Inflammatory macrophage treated with lipopolysaccharide for 1 hour (primary cell): ENCODE results near the gene BIRC7.
"Not testable (repeated sequence)": the region's sequence is repeated elsewhere in the genome, so short reads cannot be mapped to it uniquely, and the experiment has no call there.

Experiments
- DNase-seq, 2 donors: peaks; one replicate each; pipeline ENCODE4 v3.0.0-alpha.2; 2020 to 2022

BIRC7 gene

GRCh38 chr20:63208346-63208909, 27.3 kb upstream of the BIRC7 start:
- DNase-seq, result no peak

GRCh38 chr20:63210011-63210605, 25.6 kb upstream of the BIRC7 start:
- no peak for DNase-seq

GRCh38 chr20:63212393-63212730, 23.3 kb upstream of the BIRC7 start:
- no peak for DNase-seq

- DNase-seq, result no peak
These were observed 22.9 kb upstream of the BIRC7 start for GRCh38 chr20:63212792-63213191.

- DNase-seq, result no peak
These were observed 21.2 kb upstream of the BIRC7 start for GRCh38 chr20:63214514-63214913.

- DNase-seq, result peak; percentile 16 to 30
These were observed 20.3 kb upstream of the BIRC7 start for GRCh38 chr20:63215101-63216040.

GRCh38 chr20:63216041-63216848, 19.5 kb upstream of the BIRC7 start, which contains the start of gene YTHDF1:
TSS of gene YTHDF1 (minus strand) at chr20:63216131. CDS start at chr20:63215892, 239 bp downstream.
- DNase-seq, result peak; percentile 89 to 93

- no peak for DNase-seq
These were observed 18.7 kb upstream of the BIRC7 start for GRCh38 chr20:63216849-63217471.

GRCh38 chr20:63217706-63218105, 18.0 kb upstream of the BIRC7 start:
- DNase-seq, result no peak

- no peak for DNase-seq
These were observed 16.8 kb upstream of the BIRC7 start for GRCh38 chr20:63218701-63219446.

GRCh38 chr20:63219447-63219821, 16.3 kb upstream of the BIRC7 start:
- no peak for DNase-seq

GRCh38 chr20:63219866-63220521, 15.7 kb upstream of the BIRC7 start:
- no peak for DNase-seq

GRCh38 chr20:63220696-63221399, 14.9 kb upstream of the BIRC7 start:
- DNase-seq, result no peak

GRCh38 chr20:63221400-63222053, 14.2 kb upstream of the BIRC7 start:
- not testable (repeated sequence) for DNase-seq

GRCh38 chr20:63222541-63222940, 13.2 kb upstream of the BIRC7 start:
- no peak for DNase-seq

GRCh38 chr20:63223121-63223825, 12.4 kb upstream of the BIRC7 start:
- peak in 1 of 2 donors; percentile 49 for DNase-seq

- no peak for DNase-seq
These were observed 11.9 kb upstream of the BIRC7 start for GRCh38 chr20:63223826-63224207.

GRCh38 chr20:63224412-63225081, 11.2 kb upstream of the BIRC7 start:
- DNase-seq, result no peak

- no peak for DNase-seq
These were observed 10.6 kb upstream of the BIRC7 start for GRCh38 chr20:63225082-63225454.
